ES-I3 (cell line): ENCODE measurements around the gene TGM2.

Experiments
- H3K36me3 ChIP-seq: 2 replicates; pipeline ENCODE4 v1.6.1; 2013; ENCODE audit warnings: mild to moderate bottlenecking, low read length, control low read depth, moderate library complexity; ENCODE audit not compliant: insufficient read depth
- H3K4me1 ChIP-seq: 2 replicates; pipeline ENCODE4 v1.6.1; 2013; ENCODE audit warnings: mild to moderate bottlenecking, control low read depth, low read length; ENCODE audit not compliant: insufficient read depth
- H3K9ac ChIP-seq: 2 replicates; pipeline ENCODE4 v1.6.1; 2013; ENCODE audit warnings: low read depth, mild to moderate bottlenecking, low read length, moderate library complexity
- H3K9me3 ChIP-seq: 2 replicates; pipeline ENCODE4 v1.6.1; 2013; ENCODE audit warnings: mild to moderate bottlenecking, low read length, moderate library complexity; ENCODE audit not compliant: control insufficient read depth, insufficient read depth

The TGM2 gene

GRCh38 chr20:38193586-38194105 is 28.6 kb upstream of the TGM2 start:
- Histone ChIP-seq H3K4me1 (0 out of 2 replicates have a peak, but pooled peaks cover 3% of the 10 kb centered on the region), H3K9ac (no peak overlapping the region), H3K9me3 (no peaks in the 10 kb centered on the region), H3K36me3 (no peaks in the 10 kb centered on the region)

DNA sequence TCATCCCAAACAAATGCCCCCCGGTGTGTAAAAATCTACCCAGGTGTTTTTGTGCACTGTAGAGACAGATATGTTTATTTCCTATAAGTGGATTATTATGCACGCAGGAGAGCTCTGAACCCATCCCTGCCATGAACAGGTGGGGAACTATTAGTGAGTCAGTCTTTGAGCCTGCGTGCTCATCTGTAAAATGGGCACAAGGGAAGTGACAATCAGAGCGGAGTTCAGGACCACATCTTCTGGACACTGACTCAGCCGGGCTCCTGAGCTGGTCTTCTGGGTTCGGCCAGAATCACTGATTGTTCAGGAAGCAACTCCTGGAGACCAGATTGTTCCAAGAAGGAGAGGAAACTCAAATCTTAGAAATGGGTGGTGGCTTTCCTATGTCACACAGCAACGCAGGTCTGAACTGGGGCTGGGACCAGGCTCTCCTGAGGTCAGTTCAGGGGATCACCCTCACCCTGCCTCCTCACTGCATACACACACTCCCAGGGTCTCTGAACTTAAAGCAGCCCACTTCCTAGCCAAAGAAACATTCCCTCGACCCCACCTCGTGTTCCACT is 27.3 kb upstream of the TGM2 start:
- H3K9me3 ChIP-seq, result no peaks in the 10 kb centered on the region
- no peaks in the 10 kb centered on the region for H3K36me3 ChIP-seq
- H3K4me1 ChIP-seq, result no peaks in the 10 kb centered on the region
- no peak overlapping the region for H3K9ac ChIP-seq

DNA sequence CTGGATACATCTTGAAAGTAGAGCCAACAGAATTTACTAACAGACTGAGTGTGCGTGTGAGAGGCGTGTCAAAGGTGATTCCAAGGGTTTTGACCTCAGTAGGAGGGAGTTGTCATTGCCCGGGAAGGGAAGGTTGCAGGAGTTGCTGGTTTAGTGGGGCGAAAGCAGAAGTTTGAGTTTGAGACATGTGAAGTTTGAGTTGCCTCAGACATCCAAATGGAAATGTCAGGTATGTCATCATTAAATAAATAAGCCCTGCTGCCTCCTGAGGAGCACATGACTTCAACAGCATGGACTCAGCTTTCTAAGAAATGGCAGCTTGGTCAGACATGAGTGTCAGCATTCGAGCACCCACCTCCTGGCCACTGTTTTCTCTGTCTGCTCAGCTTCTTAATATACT is 26.6 kb upstream of the TGM2 start:
- no peak overlapping the region for H3K9ac ChIP-seq

DNA sequence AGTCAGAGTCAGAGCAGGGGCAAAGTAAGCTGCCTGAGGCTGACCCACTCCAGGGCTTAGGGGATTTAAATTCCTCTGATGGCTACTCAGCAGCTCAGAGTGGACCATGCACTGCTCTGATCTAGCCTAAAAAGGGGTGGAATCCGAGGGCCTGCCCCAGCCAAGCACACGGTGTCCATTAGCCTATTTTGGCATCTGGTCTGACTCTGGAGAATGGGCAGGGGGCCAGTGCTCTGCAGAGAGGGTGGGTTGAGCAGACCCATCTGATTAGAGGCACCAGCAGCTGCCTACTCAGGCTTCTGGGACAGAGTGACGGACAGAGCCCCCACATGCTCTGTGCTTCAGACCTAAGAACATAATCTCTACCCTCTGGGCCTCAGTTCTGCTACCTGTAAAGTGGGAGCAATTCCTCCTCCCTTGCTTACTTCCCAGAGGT is 25.9 kb upstream of the TGM2 start:
- no peaks in the 10 kb centered on the region for H3K36me3 ChIP-seq
- H3K9me3 ChIP-seq, result no peaks in the 10 kb centered on the region
- no peak overlapping the region for H3K9ac ChIP-seq
- no peaks in the 10 kb centered on the region for H3K4me1 ChIP-seq

More for the DNA sequence above, 26.6 kb upstream of the TGM2 start:
- no peaks in the 10 kb centered on the region for H3K4me1 ChIP-seq
- H3K36me3 ChIP-seq, result no peaks in the 10 kb centered on the region
- H3K9me3 ChIP-seq, result no peaks in the 10 kb centered on the region

DNA sequence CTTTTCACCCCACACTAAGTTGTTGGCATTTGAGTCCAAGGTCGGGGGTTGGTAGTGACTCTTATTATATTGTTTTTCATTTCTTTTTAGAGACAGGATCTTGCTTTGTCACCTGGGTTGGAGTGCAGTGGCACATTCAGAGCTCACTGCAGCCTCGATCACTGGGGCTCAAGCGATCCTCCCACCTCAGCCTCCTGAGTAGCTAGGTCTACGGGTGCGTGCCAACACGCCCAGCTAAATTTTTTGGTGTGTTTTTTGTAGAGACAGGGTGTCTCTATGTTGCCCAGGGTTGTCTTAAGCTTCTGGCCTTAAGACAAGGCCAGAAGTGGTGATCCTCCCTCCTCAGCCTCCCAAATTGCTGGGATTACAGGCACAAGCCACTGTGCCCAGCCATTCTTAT is 25.1 kb upstream of the TGM2 start:
- Histone ChIP-seq H3K4me1 (no peaks in the 10 kb centered on the region), H3K36me3 (no peaks in the 10 kb centered on the region), H3K9me3 (no peaks in the 10 kb centered on the region), H3K9ac (no peak overlapping the region)

GRCh38 chr20:38187517-38187916 is 22.4 kb upstream of the TGM2 start:
- Histone ChIP-seq H3K4me1 (no peaks in the 10 kb centered on the region), H3K9me3 (no peaks in the 10 kb centered on the region), H3K9ac (no peak overlapping the region), H3K36me3 (no peaks in the 10 kb centered on the region)

GRCh38 chr20:38186788-38187221 is 21.7 kb upstream of the TGM2 start:
- no peak overlapping the region for H3K9ac ChIP-seq
- H3K4me1 ChIP-seq, result no peaks in the 10 kb centered on the region
- no peaks in the 10 kb centered on the region for H3K36me3 ChIP-seq
- no peaks in the 10 kb centered on the region for H3K9me3 ChIP-seq

GRCh38 chr20:38184101-38184500 is 19.0 kb upstream of the TGM2 start:
- Histone ChIP-seq H3K36me3 (no peaks in the 10 kb centered on the region), H3K9ac (no peak overlapping the region), H3K9me3 (no peaks in the 10 kb centered on the region), H3K4me1 (no peaks in the 10 kb centered on the region)

DNA sequence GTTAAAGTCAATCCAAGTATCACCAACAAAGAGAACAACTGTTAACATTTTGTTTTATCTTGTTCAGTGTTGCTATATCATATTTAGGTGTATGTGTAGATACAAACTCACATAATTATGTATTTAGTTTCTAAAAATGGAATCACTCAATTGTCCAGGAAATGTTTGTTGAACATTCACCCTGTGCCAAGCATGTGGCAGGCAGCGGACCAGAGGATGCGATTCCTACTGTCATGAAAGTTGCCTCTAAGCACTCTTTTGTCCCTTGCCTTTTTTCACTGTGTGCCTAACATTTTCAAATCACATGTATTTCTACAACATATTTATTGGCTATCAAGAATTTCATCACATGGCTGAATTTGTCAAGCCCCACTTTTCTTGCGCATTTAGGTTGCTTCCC is 16.9 kb upstream of the TGM2 start:
- H3K36me3 ChIP-seq, result no peaks in the 10 kb centered on the region
- no peak overlapping the region for H3K9ac ChIP-seq
- H3K9me3 ChIP-seq, result no peaks in the 10 kb centered on the region
- no peaks in the 10 kb centered on the region for H3K4me1 ChIP-seq

DNA sequence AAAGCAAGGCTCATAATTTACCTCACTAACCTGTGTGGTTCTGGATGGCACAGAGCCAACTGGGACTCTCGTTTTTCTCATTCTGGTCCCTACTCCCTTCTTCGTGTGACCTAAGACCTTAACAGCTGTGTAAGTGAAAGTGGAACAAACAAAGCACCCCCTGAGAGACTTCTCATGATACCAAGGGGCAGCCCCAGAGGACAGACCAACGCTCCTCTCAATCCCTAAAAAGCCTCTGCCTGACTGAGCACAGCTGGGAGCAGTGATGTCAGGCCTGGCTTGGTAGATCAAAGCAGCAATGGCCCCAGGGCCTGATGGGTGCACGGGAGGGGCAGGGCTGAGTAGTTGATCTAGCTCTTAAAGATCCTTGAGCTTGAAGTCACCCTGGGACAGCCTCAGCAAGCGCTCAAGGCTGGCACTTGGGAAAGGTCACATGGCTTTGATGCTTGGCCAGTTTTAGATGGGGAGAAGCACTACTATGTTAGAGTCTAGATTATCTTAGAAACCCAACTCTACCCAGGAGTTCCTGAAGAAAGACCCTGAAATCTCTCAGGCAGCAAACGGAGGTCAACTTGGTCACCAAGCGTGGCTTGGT is 16.2 kb upstream of the TGM2 start:
- Histone ChIP-seq H3K9me3 (no peaks in the 10 kb centered on the region), H3K9ac (no peak overlapping the region), H3K4me1 (no peaks in the 10 kb centered on the region)

DNA sequence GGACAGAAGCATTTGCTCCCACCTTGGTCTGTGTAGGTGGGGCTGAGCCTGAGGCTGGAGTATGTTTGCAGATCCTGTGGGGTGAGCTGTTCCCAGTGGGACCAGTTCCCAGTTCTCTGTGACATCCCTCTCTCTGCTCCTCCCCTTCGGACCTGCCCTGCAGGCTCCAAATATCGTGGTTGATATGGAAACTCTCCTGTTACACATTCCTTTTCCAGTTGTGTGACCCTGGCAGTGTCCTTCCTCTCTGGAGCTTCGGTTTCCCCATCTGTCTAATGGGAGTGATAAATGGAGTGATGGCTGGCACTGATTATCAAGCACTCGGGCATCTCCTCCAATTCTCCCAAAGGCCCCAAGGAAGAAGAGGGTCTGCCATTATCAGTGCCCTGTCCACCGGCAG is 15.7 kb upstream of the TGM2 start:
- no peak overlapping the region for H3K9ac ChIP-seq
- no peaks in the 10 kb centered on the region for H3K4me1 ChIP-seq

More for the DNA sequence above, 16.2 kb upstream of the TGM2 start:
- H3K36me3 ChIP-seq, result no peaks in the 10 kb centered on the region

GRCh38 chr20:38179846-38180245 is 14.8 kb upstream of the TGM2 start:
- Histone ChIP-seq H3K4me1 (peaks cover 9% of the 10 kb centered on the region; the same call in 1 of the 2 replicates), H3K9ac (no peak overlapping the region), H3K9me3 (no peaks in the 10 kb centered on the region), H3K36me3 (no peaks in the 10 kb centered on the region)

More for the DNA sequence above, 15.7 kb upstream of the TGM2 start:
- Histone ChIP-seq H3K9me3 (no peaks in the 10 kb centered on the region), H3K36me3 (no peaks in the 10 kb centered on the region)

- Histone ChIP-seq H3K9ac (no peak overlapping the region), H3K9me3 (no peaks in the 10 kb centered on the region), H3K4me1 (peaks cover 12% of the 10 kb centered on the region; the same call in 1 of the 2 replicates)
Observed at GRCh38 chr20:38178581-38178980, 13.5 kb upstream of the TGM2 start.

GRCh38 chr20:38178065-38178491 is 13.0 kb upstream of the TGM2 start:
- H3K4me1 ChIP-seq, result peaks cover 12% of the 10 kb centered on the region; the same call in 1 of the 2 replicates
- H3K36me3 ChIP-seq, result no peaks in the 10 kb centered on the region
- H3K9me3 ChIP-seq, result no peaks in the 10 kb centered on the region
- no peak overlapping the region for H3K9ac ChIP-seq

More at GRCh38 chr20:38178581-38178980, 13.5 kb upstream of the TGM2 start:
- no peaks in the 10 kb centered on the region for H3K36me3 ChIP-seq

DNA sequence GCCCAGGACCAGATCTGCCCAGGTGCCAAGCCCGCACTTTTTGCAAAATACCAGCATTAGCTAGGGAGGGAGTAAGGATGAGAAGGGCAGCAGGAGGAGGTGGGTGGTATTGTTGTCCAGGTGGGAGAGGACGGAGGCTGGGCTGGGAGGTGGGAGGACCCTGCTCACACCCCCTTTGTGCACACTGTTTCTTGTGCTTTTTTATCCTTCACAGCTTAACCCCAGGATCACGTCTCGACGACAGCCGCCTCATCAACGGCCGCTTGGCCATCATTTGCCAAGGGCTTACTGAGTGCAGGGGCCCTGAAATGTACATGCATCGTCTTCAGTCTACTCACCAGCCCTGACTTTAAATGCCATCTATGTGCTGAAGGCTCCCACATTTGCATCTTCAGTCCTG is 12.1 kb upstream of the TGM2 start:
- Histone ChIP-seq H3K9me3 (no peaks in the 10 kb centered on the region), H3K36me3 (no peaks in the 10 kb centered on the region), H3K4me1 (peaks cover 12% of the 10 kb centered on the region; the same call in 1 of the 2 replicates), H3K9ac (no peak overlapping the region)
